HG03280 (cell line): ENCODE measurements around the gene UBE2D4.
"Not testable (repeated sequence)": the region's sequence is repeated elsewhere in the genome, so short reads cannot be mapped to it uniquely, and the experiment has no call there.

Experiments
- ATAC-seq: cut with Tn5 transposase; IDR thresholded peaks from one replicate; pipeline ENCODE4 v1.9.1; 2021; ENCODE audit warnings: mild to moderate bottlenecking, moderate library complexity; ENCODE audit not compliant: unreplicated experiment

The UBE2D4 gene

DNA sequence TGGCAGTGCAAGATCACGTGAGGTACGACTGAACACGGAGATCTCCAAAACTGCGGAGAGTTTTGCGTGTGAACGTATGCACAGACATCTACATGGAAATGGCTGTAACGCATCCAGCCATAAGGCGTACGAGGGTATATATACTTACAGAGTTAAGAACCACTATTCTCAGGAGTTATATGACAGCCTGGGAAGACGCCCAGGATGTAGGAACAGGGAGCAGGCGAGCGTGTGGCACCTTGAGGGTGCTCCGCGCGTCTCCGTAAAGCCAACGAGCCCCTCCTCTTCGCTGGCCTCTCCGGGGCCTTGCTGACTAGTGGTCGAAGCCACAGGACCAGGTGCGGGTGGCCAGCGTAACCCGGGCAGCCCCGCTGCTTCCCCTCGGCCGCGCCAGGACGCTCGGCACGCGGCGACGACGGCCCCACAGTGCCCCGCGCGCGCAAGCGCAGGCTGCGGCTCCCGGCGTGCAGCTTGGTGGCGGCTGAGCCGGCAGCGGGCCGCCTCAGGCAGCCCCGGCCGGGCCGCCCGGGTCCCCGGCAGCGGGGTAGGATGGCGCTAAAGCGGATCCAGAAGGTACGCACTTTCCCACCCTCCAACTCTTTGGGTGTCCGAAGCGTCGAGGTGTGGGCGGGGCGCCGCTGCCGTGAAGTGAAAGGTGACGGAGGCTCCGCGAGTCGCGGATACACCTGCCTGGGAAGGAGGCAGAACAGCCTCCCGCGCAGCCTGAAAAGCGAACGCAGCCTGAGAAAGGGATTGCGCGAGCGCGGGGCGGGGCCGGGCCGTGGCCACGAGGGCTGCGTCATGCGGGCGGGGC is at the start of gene UBE2D4:
UBE2D4 (plus strand) TSS at position 453 of the 814 bp plus-strand sequence; CDS start at position 550, 97 bp downstream.
- ATAC-seq, result peak; percentile 90

DNA sequence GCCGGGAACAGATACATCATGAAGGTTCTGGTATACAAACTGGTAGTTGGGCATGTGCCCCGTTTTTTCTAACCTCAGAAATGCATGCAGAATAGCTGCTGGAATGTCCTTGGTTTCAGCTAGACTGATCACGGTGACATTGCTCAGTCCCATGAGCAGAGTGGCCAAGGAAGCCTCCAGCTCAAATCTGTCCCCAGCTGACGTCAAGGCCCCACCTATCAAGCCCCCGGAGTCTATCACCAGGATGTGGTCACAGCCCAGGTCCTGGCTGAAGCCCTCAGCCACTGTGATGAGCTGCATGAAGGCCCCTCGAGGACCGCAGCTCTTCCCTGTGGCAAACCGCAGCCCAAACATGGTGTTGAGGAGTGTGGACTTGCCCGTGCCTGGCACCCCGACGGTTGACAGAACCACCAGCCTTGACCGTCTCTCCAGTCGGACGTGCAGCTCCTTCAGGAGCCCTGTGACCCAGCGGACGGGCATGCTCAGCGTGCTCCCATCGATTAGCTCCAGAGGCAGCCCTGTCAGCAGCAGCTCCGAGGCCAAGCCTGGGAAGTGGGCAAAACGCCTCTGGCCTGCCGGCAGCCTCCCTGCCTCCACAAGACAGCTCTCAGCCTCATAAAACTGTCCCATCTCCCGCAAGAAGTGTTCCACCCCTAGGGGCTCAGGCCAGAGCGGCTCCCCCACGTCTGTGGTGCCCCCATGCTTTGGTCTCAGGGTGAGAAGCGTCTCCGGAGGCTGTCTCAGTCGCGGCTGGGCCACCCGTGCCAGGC is 49.1 kb upstream of the UBE2D4 start:
- no peak for ATAC-seq

DNA sequence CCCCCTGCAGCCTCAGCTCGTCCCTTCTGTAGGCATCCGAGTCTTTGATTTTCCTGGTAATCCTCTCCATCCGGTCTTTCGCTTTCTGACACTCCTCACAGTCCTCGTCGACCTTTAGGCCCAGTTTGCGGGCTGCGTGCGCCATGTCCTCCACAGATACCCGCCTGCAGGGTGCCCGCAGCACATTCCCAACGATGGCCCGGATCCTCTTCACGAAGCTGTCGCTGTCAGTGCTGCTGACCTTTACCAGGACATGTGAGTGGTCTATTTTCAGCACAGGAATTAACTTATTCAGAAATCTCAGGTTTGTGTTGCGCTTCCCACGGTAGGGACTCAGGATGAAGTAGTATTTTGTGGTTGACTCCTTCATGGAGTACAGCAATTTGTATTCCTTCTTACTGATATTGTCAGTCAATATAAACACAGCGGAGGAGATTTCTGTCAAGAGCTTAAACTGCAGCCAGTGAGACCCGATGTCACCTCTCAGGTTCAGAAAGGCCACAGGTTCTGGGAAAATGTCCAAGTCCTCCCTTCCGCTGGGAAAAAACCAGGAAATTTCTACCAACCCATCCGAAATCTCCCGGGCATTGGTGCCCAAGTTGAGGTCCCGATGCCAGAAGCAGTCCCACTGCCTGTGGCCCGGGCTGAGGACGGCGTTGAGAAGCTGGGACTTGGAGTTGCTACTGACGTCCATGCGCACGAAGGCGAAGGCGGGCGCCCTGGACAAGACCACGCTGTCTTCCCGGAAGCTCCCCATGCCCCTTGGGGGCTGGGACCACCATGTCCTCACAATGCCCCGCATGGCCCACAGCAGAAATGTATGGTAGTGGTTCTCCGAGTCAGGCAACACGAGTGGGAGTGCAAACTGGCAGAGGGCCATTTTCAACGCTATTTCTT is 48.0 kb upstream of the UBE2D4 start:
- no peak for ATAC-seq

DNA sequence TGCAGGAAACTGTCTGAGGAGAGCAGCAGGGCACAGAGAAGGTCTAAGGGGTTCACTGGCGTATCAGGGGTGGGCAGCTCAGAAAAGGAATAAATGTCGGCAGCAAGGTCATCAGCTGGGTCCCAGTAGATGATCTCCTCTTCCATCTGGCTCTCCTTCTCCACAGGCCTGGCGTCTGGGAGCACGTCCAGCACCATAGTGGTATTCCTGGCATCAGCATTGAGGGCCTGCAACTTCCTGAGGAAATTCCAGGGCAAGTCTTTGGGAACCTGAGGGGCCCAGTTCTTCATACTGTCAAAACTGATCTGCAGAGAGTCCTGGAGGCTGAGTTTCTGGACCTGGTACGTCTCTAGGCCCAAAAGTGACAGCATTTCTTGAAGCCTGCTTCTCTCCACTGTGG is 47.4 kb upstream of the UBE2D4 start:
- ATAC-seq, result no peak

DNA sequence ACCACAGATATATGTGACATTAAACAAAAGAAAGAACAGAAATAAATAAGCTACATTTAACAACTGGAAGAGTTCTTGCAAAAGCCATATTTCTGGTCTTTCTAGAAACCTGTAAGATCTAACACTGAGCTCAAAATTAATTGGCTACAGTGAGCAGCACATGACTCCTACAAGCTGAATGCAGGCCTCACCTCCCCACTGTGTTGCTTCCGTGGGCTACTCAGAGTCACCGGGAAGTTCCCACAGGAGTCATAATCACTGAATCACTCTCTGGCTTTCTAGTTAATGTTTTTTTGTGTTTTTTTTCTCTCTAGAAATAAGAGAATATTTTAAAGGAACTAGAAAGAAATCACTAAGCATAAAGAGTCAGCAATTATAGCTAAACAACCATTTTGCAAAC is 46.8 kb upstream of the UBE2D4 start:
- ATAC-seq, result no peak

DNA sequence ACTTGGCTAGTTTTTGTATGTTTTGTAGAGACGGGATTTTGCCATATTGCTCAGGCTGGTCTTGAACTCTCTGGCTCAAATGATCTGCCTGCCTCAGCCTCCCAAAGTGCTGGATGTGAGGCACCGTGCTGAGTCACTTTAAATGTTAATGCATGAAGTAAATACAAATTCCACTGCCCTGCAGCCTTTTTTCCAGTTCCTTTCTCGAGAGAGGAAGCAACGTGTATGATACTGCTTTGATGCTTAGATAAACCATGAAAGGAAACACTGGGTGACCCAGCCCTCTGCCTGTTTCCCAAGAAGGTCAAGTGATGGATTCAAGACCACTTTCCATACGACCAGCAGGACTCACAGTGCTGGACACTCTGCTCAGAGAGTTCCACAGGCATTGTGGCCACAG is 45.6 kb upstream of the UBE2D4 start:
- no peak for ATAC-seq

DNA sequence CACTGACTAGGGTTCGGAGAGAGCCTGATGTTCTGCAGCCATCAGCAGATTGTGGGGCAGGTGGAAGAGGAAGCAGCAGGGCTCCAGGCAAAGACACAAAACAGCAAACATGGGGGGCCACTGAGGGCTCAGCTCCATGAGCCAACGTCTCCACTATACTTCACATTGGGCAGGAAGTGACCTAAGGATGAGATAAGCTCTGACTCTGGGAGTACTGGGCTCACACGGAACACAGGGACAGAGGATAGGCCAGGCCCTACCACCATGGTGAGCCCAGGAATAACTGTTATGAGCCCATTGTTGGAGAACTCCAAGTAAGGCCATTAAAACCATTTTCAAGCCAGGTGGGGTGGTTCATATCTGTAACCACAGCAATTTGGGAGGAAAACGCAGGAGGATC is 42.0 kb upstream of the UBE2D4 start:
- ATAC-seq, result no peak

DNA sequence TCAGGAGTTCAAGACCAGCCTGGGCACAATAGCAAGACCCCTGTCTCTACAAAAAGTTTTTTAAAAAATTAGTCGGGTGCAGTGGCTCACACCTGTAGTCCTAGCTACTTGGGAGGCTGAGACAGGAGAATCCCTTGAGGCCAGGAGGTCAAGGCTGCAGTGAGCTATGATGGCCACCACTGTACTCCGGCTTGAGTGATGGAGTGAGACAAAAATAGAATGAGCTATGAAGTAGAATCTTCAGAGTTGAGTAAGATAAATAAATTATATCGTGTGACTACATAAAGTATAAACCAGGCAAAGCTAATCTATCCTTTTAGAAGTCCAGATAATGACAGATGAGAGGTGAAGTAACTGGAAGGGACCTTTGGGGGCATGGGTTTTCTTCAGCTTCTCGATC is 41.6 kb upstream of the UBE2D4 start:
- ATAC-seq, result no peak

DNA sequence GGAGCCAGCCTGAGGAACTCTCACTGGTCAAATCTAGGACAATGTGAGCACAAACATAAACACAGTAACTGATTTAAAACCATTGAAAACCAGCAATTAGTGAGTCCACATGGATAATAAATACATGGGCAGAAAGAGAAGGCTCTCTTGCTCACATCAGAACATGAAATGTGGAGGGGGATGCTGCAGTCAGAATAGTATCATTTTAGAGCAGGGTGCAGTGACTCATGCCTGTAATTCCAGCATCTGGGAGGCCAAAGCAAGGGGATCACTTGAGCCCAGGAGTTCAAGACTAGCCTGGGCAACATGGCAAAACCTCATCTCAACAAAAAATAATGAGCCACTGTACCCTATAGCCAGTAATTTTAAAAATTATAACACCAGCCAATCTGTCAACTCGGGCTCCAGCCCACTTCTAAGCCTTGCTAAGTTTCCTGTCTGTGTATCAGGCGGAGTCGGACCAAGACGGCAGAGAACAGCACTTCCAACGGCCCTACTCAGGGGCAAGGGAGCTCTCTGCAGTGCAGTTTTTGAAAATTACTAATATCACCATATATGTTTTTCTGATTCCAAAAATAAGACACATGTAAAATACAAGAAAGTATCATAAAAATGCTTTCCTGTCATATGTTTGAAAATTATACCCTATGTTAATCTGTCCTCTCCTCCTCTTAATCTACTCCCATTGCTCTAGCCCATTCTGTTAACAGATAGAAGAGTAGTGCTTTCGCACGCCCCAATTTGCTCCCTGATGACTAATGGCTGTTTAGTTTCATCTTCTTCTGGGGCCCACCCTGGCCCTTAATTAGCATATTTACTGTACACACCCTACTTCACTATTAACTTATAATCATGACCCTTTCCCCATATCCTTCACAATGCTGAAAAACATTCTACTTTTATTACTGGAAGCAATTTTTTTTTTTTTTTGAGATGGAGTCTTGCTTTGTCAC is 37.0 kb upstream of the UBE2D4 start:
- no peak for ATAC-seq

DNA sequence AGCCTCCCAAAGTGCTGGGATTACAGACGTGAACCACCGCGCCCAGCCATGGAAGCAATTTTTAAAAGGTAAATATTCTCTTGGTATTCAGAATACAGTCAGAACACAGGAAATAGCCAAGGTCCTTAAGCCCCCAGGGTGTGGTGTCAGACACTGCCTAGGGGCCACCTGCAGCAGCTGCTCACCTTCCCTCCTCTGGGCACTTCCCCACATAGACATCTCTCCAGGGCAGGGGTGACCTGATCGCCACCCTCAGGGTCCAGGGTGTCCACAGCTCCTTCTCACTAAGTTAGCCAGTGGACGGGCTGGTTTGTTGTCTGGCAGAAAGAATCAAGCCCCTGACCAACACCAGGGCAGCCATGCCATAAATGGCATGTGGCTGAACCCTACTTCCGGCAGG is 35.8 kb upstream of the UBE2D4 start:
- no peak for ATAC-seq

DNA sequence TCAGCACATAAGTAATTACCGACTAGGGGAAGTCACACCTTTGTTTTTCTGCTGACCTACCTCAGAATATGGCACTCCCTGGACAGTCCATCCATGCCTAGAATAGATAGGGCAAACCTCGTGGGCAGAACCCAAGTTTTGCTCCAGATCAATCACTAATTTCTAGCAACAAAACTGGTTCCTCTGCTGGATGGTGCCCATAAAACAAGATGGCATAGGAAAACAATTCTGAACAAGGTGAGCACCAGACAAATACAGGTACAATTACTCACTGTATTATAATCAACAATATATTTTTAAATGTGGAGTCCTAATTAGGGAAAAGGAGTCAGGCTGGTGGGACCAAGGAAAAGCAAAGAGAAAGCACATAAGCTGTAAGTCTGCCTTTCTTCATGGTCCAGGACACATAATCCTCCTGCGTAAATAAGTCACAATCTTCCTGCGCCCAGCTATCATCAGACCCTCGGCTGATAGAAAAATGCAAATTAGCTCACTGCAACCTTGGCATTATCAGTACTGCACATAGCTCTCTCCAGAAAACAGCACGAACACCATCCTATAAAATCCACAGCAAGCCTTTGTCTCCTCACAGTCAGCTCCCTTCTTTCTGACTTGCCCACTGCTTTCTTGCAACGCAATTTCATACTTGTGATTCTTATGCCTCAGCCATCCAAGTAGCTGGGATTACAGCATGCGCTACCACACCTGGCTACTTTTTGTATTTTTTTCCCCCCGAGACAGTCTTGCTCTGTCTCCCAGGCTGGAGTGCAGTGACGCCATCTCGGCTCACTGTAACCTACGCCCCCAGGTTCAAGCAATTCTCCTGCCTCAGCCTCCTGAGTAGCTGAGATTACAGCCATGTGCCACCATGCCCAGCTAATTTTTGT is 34.9 kb upstream of the UBE2D4 start:
- ATAC-seq, result no peak

DNA sequence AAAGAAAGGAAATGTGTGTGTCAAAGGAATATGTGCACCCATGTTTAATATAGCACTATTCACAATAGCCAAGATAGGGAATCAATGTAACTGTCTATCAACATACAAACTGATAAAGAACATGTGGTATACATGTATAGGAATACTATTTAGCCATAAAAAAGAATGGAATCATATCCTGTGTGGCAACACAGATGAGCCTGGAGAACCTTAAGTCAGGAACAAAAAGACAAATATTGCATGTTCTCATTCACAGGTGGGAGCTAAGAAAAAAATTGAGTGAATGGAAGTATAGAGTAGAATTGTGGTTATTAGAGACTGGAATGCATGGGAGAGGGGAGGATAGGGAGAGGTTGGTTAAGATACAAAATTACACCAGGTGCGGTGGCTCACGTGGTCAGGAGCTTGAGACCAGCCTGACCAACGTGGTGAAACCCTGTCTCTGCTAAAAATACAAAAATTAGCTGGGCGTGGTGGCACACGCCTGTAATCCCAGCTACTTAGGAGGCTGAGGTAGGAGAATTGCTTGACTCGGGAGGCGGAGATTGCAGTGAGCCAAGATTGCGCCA is 30.3 kb upstream of the UBE2D4 start:
- ATAC-seq, result no peak

DNA sequence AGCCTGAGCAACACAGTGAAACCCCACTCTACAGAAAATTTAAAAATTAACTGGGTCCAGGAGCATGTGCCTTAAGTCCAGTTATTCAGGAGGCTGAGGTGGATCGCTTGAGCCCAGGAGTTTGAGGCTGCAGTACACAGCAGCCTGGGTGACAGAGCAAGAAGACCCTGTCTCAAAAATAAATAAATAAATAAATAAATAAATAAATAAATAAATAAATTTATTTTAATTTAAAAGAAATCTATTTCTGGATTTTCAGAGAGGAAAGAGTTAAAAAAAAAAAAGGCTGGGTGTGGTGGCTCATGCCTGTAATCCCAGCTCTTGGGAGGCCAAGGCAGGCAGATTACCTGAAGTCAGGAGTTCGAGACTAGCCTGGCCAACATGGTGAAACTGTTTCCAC is 27.7 kb upstream of the UBE2D4 start:
- ATAC-seq, result not testable (repeated sequence)

DNA sequence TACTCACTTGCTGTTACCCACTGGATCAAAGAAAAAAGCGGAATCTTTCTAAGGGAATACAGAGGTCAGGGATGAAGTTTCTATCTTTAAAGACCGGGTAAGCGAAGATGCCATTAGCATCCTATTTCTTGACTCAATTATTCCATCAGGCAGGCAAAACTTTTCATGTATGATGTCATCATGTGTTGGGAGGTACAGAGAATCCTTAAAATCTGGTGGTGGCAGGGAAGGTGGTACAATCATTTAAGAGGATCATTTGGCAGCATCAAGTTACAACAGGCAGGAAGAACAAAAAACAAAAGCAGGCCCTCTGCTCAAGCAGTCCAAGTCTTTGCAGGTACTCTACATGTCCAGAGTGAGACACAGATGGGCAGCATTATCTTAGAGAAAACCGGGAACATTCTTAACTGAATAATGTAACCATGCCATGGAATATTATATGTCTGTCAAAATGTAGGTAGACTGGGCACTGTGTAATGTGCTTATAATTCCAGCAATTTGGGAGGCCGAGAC is 23.6 kb upstream of the UBE2D4 start:
- no peak for ATAC-seq

DNA sequence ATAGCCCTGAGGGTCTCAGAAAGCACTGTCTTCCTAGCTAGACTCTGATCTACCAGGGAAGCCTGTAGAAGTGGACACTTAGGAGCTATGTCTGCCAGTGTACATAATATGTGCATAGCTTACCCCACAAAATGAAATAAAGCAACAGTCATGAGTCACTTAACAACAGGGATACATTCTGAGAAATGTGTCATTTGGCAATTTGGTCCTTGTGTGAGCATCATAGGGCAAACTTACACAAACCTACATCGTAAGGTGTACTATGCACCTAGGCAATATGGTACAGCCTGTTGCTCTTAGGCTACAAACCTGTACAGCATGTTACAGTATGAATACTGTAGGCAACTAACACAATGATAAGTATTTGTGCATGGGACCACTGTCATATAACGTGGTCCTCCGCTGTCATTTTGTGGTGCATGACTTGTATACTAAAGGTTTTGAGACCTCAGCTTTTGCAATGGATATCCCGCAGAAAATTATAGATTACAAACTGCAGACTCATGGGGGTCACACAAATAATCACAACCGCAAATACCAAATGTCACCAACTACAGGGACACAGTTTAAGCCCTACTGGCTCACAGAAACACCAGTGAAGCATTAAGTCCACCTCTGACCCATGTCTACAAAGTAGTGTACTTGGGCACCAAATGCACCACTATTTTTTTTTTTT is 21.6 kb upstream of the UBE2D4 start:
- no peak for ATAC-seq

DNA sequence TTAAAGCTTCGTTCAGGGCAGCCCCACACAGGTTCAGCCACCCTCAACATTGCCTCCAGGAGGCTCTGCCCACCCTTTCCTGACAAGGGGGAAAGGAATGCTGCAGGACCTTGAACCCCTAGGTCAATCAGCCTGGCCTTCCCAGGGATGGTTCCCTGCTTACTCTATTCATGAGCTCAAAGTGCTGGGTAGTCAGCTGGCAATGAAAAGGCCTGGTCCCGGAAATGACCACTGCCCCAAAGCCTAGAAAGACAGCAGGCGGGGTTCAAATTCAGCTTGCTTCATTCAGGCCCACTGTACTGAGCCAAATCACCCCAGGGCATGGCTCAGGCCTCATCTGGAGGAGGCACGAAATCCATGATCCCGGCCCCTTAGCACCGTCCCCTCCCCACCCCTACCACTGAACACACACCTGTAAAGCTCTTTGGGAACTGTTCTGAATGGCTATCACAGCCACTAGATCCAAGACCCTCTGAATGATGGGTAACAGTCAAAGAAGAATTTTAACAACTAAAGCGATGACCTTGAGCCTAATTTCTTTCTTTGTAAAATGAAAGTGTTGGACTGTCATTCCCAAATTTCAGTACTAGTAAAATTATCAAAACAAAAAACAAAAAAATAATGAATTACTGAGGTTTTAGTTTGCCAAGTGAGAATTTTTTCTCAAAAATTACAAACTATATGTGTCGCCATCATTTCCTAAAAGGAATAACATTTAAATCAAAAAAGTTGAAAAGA is 20.9 kb upstream of the UBE2D4 start:
- no peak for ATAC-seq

DNA sequence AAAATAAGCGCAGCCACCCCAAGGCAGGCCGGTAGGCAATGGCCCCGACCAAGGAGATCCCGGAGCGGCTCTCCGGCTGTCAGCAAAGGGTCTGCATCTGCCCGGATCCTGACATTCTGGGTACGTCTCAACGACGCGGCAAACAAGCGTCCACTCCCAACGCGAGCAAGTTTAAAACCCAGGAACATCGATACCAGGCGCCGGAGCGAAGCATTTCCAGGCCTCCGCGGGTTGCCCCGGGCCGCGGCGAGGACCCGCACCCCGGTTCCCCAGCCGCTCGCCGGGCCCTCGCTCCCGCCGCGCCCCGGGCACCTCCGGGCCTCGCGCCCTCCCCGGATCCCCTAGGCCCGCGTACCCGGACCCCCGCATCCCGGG is 20.3 kb upstream of the UBE2D4 start:
- ATAC-seq, result peak; percentile 38
